CD4-positive, alpha-beta T cell treated with Interferon alpha-2 for 1 hour (primary cell): ENCODE data around the gene HSD3B1.

Experiments
- DNase-seq, 2 donors: peaks; one replicate each; pipeline ENCODE4 v3.0.0-alpha.2; 2020 to 2022

Gene HSD3B1

DNA sequence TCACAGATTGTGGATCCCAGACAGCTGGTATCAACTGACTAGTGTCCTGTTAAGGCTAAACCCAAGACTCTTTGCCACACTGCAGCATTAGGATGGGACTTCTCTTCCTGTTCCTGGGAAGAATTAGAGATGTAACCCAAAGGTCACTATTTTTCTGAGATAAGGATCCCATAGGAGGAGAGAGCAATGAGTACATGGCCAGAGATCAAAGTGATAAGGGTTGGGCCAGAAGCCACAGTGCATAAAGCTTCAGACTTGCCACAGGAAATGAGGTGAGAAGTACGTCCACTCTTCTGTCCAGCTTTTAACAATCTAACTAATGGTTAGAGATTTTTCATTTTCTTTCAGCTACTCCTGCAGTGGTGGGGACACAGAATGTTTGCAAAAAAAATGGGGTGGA lies at the start of gene HSD3B1:
TSS of gene HSD3B1 (plus strand) at position 270 of the 400 bp plus-strand sequence. CDS start 267 bp downstream, outside the sequence.
- no peak for DNase-seq

DNA sequence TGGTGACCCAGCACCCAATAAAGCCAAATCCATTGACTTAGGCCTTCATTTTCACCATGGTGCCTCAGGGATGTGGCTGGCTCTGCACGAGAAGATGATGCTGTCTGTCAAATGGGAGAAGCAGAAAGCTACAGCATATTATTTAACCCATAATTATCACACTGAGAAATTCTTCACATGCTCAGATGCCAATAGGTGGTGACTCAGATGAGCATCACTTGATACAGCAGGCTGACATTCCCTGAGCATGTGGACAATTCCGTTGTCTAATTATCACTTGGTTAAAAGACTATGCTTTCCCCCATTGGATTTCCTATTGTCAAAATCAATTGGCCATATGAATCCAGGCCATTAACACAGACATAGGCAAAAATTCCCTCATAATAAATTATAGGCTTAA lies 44.0 kb upstream of the HSD3B1 start:
- DNase-seq = no peak

DNA sequence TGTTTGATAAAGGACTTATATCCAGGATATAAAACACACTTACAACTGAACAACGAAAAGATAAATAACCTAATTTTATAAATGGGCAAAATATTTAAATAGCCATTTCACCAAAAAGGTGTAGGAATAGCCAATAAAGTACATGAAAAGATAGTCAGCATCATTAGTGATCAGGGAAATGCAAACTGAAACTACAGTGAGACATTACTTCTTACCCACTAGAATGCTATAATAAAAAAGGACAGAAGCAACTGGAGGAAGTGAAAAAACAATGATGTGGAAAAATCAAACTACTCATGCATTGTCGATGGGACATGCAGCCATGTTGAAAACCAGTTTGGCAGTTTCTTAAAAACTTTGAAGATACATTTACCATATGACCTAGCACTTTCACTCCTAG lies 43.4 kb upstream of the HSD3B1 start:
- no peak for DNase-seq

DNA sequence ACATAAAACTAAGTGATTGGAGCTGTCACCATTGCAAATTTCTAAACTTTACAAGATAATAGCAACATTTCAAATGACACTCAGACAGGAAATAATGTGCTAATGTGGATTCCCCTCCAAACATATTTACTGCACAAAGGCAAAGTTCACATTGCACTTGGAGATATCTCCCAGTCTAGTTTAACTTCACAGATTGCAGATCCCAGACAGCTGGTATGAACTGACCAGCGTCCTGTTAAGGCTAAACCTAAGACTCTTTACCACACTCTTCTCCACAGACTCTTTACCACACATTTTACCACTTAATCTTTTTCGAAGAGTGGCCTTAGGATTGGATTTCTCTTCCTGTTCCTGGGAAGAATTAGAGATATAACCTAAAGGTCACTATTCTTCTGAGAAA lies 40.6 kb upstream of the HSD3B1 start:
- no peak for DNase-seq

DNA sequence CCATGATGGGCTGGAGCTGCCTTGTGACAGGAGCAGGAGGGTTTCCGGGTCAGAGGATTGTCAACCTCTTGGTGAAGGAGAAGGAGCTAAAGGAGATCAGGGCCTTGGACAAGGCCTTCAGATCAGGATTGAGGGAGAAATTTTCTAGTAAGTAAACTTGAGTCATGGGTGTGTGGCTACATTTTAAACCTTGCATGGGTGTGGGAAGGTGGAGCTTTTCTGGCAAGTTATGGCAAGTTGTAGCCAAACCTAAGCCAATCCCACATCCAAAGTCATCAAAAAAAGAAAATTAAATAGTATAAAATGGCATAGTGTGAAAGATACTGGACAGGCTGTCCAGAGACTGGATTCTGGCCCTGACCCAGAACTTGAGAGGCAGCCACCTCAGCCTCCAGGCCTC lies 39.8 kb upstream of the HSD3B1 start:
- DNase-seq = no peak

DNA sequence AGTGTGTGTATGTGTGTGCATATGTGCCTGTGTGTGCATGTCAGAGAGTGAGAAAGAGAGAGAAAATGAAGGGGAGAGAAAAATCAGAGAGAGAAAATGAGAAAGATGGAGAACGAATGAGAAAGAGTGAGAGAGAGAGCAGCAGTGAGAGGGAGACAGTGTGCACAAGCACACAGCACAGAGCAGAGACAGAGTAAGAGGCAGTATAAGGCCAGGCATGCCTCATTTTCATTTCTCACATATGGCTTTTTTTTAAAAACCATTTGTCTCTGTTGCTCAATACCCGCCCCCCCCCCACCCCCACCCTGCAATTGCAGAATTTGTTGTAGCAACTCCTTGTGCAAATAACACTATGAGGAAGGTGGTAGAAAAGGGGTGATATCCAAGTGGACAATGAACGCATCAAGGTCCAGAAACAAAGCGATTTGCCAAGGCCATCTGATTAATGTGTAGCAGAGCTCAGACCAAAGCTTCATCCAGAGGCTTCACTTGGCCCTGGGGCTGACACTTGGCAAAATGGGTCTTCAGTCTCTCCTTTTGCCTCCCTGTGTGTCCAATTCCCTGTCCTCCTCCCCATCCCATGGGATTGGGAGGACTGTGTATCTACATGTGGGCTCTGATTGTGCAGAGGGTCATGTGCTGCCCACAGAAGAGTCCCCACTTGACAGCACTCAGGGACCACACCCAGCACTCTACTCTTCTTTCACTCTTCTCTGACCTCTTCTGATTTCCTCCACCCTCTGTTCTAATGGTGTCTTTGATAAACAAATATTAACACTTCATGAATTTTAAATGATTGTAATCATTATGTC lies 38.9 kb upstream of the HSD3B1 start:
- no peak for DNase-seq

DNA sequence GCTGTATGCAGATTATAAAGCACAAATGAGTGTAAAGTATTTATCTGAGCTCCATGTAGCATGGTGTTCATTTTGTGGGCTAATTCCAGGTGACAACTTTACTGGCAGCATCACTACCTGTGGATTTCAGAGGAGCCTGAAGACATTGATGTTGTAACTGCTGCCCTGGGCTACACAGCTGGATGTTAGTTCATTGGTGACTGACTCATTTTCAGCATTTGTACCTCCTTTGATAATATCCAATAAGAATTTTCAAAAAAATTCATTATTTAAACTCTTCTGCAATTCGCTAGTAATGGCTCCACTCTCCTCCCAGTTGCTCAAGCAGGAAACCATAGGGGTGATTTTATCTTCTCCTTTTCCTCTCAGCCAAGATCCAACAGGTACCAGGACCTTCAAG lies 37.3 kb upstream of the HSD3B1 start:
- no peak for DNase-seq

DNA sequence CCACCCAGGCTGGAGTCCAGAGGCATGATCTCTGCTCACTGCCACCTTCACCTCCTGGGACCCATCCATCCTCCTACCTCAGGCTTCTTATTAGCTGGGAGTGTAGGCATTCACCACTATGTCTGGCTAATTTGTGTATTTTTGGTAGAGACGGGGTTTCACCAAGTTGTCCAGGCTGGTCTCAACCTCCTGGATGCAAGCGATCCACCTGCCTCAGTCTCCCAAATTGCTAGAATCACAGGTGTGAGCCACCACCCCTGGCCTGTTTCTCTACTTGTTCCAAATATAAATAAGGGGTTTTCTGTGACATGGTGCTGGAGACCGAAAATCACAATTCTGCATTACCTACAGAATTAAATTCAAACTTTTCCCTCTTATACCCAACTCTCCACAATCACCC lies 36.6 kb upstream of the HSD3B1 start:
- DNase-seq = no peak

DNA sequence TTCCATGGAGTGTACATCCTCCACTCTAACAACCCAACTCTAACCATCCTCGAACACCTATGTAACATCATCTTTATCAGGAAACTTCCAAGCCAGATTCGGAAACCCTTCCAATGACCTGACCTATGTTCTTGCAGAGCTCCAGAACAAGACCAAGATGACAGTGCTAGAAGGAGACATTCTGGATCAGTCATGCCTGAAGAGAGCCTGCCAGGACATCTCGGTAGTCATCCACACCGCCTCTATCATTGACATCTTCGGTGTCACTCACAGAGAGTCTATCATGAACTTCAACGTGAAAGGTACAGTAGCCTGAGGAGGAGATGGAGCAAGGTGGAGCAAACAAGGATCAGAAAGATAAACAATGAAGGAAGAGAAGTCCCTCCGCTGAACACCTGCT lies 36.1 kb upstream of the HSD3B1 start:
- DNase-seq = no peak

DNA sequence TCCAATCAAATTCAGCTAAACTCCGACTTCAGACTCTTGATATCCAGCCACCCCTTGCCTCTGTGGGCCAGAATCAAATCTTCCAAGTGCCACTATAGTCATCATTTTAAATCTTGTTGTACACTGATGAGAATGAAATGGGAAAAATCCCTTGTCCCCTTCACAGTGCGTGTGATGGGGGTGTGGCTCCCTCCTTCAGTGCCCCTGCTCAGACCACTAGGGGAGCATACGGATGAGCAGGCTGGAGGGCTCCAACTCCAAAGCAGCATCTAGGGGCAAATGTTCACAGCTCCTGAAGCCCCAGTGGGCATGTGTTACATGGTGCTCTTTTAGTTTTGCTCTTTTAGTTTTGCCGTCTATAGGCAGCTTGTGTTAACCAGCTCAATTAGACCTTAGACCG lies 35.4 kb upstream of the HSD3B1 start:
- DNase-seq = no peak

DNA sequence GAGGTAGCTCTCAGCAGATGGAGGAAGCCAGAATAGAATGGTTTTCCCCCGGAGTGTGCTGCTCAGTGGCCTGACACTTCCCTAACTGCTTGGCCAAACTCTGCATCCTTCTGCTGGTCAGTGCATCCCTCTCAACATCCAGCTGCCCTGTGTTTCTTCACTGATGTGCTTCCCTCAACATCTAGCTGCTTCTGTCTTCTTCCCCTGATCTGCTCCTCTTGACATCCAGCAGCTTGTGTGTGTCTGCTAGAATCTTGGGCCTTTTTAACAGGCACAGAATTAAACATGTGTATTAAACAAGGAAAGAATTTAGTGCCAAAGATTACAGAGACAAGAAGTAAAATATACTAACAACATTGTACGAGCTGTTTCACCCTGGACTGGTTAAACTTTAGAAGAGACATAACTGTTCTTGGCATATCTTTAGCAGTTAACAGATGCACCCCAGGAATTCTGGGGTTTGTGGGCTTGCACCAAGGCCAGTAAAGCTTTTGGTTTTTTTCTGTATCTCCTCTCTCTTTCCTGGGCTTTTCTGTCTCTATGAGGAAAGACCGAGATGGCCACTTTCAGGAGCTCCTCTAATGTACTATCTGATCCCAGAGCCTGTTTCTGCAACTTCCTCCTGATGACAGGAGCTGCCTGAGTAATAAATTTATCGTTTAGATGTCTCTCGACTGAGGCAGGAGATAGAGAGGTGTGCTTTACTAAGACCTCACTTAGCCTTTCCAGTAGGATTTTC lies 34.8 kb upstream of the HSD3B1 start:
- no peak for DNase-seq

DNA sequence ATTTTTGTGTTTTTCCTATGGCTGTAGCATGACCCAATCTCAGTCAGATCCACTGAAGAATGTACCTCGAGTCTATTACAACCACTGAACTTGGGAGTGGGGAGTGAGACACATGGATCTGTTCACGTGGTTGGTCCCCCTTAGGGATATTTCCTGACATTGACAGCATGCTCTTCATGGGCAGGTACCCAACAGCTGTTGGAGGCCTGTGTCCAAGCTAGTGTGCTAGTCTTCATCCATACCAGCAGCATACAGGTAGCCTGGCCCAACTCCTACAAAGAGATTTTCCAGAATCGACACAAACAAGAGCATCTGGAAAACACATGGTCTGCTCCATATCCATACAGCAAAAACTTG lies 34.2 kb upstream of the HSD3B1 start:
- no peak for DNase-seq

DNA sequence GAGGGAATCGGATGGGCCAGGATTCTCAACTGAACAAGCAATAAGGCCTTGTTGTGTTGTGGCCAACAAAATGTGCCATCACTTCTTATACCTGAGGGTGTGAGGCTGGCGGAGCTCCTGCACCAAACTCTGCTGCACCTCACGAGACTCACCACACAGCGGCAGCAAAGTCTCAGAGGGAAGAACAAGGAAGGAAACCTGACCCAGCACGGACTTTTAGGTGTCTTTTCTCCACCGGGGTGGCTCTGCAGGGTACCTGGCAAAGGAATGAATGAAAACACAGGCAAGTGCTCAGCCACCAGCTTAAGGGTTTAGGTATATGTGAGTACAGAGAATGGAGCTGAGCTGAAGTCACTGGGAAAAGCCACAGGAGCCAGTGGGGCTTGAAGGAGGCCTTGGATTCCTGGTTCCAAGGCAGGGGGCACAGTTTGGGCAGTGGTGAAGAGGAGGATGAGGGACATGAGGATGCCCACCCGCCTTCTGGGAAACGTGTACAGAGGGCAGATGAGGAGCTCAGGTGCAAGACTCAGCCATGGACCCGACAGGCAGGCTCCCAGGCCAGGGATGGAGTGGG lies 31.1 kb upstream of the HSD3B1 start:
- no peak for DNase-seq

DNA sequence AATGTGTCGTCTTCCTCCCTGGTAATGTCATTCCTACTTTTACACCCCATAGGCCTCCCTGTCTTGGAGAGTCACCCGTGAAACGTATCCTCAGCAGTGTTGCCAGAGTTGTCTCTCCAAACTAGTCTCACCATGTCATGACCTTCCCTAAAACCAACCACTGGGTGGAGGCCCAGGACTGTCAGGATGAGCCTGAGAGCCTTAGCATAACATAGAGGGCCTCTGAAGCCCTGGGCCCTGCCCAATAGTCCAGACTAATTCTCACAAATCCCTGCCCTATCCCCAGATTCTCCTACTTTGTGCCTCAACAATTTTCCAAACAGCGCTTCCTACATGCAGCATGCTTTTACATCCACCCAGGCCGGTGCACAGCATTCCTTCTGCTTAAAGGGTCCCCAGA lies 29.3 kb upstream of the HSD3B1 start:
- DNase-seq = no peak

DNA sequence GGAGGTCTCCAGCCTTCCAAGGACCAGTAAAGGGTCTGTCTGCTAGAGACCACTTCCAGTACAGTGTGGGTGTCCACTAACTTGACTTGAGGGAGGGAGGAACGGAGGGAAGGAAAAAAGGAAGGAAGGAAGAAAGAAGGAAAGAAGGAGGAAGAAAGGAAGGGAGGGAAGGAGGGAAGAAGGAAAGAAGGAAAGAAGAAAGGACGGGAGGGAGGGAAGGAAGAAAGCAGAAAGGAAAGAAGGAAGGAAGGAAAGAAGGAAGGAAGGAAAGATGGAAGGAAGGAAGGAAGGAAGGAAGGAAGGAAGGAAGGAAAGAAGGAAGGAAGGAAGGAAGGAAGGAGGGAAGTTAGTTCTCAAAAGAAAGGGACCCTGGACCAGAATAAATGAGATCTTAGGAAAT lies 26.8 kb upstream of the HSD3B1 start:
- DNase-seq = no peak

DNA sequence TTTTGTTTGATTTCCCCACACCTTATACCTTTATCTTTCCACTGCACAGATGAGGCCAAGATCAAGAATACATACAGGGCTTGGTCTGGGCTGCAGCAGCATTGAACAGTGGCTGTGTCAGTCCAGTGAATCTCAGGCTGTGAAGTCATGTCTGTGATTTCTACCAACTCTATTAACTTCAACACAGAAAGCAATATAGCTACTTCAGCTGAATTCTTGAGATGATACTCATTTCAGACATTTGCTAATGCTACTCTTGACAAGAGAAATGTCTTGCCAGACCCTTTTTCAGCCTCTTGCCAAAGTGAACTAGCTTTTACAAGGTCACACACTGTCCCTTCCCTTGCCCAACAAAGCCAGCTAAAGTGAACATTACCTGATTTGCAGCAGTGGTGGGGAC lies 25.1 kb upstream of the HSD3B1 start:
- DNase-seq = no peak

DNA sequence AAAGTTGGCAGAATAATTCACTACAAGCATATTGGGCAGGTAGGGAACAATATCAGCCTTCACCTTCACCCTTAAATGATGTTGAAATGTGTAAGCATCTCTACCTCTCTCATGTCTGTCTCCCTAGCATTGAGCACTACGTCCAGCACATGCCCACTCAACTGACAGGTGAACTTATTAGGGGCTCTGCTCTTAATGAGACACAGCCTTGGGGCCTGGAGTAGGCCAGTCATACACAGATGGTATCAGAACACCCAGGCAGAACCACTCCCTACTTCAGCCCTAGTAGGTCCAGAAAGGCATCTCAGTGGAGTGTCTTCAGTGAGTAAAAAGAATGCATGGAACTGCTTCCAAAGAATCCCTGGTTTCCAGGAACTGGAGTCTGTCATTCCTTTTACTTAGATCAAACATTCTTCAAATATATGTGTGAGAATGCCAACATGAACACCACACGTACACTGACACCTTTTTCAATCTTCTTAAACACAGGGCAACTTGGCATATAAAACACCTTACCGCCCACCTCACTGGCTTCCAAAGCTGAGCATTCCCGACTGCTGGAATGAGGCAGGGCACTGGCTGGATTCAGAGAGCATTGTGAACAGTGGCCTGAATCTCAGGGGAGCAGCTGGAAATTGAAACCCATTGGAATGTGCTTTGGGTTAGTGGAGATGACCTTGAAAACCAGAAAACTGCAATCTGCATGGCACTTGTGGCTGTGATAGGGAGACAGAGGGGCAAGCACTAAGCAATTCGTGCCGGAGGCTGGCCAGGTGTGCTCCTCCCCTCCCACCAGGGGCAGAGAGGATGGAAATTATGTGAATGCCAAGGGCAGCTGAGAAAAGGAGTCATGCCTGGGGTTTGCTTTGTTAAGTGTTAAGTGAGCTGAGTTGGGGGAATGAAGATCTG lies 24.2 kb upstream of the HSD3B1 start:
- no peak for DNase-seq

DNA sequence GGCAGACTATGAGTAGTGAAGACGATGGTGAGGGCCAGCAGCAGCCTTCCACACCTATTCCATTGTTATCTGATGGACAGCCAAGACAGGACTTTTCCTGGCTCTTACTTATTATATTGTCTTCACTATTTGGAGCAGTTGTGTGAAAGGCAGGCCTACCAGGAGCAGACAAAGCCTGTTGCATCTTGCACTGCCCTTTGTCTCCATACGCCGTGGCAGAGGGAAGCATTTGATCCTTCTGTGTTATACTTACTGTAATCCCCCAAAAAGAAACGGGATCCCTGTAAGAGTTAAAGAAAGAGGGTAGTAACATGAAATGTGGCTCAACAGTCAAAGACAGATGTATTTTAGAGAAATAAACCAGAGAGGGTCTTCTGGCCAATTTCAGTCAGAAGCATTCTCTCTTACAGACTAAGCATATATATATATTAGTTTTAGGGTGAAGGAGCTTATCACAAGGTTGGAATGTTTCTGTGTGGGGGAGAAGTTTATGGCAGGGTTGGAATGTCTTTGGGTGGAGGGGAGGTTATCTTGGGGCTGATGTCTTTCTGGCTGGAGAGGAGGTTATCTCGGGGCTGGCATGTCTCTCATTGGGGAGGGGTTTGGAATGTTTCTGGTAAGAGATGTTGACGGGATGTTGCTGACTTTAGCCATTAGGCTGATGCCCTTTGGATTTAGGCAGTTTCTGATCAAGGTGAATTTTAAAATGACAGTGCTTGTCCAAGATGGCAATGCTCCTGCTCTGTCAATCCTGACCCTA lies 23.4 kb upstream of the HSD3B1 start:
- DNase-seq = no peak

DNA sequence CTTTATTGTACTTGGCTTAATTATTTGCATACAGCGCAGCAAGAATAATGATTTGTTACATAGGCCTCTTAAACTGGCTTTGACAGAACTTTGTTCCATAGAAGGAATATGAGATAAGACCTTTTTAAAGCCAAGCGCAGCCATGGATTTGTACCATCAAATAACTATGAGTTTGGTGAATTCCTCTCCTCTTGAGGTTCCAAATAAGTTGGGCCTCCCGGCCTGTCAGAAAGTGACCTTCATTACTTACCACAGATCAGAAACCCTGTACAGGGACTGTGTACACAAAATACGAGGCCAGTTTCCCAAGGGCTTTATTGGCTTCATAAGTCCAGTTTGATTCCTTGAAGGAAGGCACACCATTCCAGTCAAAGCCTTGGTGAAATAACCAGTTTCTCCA lies 21.8 kb upstream of the HSD3B1 start:
- DNase-seq = no peak

DNA sequence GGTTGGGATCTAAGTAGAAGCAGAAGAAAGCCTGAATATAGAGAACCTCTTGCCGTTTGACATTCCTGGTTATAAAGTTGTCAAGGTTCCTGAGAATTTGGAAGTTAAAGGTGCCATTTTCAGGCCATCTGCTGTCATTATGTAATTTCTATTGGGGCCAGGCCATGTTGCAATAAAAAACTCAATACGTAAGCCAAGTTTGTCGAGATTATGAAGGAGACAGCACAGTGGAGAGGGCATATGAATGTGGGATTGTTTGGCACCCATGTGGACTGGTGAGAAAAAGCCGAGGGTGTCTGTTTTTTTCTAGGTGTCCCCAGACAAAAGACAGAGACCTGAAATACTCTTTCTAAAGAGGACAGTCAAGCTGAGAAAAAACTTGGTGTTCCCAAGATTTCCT lies 18.8 kb upstream of the HSD3B1 start:
- DNase-seq = no peak

DNA sequence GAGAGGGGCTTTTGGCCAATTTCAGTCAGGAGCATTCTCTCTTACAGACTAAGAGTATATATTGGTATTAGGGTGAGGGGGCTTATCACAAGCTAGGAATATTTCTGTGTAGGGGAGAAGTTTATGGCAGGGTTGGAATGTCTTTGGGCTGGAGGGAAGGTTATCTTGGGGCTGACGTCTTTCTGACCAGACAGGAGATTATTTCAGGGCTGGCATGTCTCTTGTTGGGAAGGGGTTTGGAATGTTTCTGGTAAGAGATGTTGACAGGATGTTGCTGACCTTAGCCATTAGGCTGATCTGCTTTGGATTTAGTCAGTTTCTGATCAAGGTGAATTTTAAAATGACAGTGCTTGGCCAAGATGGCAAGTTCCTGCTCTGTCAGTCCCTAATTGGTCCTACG lies 17.8 kb upstream of the HSD3B1 start:
- no peak for DNase-seq

DNA sequence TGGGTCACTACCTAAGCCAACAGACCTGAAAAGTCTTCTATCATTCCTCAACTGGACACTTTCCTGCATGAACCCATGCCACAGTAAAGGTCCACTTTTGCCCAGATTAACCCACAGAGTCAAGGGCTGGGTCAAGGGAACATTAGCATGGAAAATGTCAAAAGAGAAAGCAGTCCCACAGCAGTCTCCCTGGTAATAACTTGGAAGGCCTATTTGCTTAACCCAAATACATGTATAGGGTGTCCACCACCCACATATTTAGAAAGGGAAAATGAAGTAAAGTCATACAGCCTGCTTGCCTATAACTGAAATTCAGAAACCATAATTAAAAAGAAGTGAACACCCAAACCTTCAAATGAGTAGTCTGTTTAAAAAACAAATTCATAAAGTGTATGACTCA lies 16.1 kb upstream of the HSD3B1 start:
- no peak for DNase-seq
